Stimulated activated CD4-positive, alpha-beta T cell treated with anti-CD3 and anti-CD28 coated beads, Interleukin-2, amount 100 ng/mL, for 48 hours (primary cell): ENCODE results near the gene PTPRJ.

Source experiments
- DNase-seq, 2 donors: peaks; one replicate each; pipeline ENCODE4 v3.0.0-alpha.2; 2020

PTPRJ gene

DNA sequence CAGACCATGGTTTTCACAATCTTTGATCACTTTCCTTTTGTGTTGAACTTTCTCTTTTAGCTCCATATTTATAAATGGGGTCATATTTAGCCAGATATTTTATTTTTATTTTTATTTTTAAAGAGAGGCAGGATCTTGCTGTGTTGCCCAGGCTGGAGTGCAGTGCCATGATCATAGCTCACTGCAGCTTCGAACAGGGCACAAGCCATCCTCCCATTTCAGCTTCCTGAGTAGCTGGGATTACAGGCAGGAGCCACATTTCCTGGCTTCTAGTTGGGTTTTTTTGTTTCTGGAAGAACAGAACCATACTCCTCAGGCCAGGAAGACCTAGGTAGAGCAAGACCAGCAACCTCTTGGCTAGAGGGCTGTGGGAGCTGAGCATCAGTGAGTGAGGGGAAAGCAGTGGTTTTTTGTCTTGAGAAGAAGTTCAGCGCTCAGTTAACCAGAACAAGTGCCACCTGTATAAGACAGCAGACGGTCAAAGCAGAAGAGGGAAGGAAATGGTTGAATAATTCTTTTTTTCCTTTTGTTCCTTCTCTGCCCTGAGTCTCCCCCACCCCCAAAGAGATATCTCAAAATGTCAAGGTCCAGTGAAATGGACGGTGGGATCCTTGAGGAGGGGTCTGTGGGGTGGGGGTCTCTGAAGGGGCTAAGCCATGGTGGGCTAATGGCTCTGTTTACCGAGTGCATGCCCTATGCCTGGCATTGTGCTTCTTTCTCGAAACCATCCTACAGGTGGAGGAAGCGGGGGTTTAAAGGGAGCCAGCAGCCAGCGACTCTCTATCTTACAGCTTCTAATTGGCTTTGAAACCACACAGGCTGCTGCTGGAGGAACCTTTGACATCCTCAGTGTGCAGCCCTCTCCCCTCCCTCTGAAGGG lies 63.0 kb downstream of the PTPRJ start:
- no peak for DNase-seq

DNA sequence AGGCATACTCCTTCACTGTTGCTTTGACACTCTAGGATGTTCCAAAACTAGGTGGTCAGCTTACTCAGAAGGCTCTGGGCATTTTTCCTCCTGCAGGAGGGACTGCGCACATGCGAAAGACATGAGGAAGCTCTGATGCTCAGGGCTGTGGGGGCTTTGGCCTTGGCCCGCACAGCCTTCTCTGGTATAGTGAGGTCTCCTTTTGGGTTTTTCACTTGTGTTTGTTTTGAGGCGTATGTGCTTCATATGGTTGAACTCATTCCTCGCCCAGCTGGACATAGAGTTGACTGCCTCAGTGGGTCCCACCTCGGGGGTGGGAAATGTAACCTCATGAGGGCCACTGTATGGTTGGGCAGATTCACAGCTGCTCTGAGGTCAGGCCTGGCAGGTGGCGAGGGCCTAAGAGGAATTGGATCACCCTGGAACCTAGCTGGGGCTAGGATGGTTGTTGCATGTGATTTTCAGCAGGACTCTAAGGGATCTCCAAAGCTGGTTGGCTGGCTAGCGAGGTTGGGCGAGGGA lies 63.7 kb downstream of the PTPRJ start:
- DNase-seq: no peak

DNA sequence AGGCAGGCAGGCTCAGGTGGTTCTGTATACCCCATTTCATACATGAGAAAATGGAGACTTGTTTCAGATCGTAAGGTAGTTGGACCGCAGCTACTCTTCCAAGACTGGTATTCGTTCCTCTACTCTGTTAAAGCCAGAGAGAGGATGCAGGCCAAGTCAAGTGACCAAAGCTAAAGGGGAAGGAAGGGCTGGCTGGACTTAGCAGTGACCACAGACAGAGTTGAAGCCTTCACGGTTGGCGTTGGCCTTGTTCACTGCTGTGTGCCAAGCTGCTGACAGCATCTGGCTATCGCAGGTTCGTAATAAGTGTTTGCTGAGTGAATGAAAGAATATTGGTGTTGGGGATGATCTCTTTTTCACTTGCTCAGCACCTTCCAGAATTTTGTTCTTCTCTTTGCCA lies 64.2 kb downstream of the PTPRJ start:
- no peak for DNase-seq

DNA sequence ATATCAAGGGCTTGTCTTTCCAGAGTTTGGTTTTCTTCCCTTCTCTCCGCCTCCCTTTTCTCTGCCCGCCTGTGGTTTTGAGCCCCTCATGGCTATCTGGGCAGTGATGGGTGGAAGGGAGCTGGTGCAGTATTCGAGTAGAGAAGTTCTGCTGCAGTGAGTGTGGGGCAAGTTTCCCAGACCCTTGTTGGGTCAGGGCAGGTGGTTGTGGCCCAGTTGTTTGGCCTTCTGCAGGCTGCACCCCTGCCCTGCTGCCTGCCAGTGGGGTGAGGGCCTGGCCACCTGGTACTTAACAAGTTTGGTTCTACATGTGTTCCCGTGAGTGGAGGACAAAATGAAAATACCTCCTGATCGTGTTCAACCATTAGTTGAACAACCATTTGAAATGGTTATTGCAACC lies 65.2 kb downstream of the PTPRJ start:
- no peak for DNase-seq

DNA sequence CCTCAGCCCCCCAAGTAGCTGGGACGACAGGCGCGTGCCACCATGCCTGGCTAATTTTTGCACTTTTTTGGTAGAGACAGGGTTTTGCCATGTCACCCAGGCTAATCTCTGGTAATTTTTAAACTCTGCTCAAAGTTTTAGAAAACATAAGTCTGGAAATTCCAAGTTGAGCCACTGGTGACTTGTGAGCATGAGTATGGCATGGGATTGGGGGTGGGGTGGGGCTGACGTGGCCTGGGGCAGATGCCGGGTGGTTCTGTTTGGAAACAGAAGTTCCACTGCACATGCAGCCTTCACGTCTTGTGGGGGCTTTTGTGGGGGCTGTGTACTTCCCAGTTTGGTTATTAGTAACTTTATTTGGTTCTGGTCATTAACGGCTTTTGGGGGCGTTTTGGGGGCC lies 67.3 kb downstream of the PTPRJ start:
- DNase-seq: no peak

DNA sequence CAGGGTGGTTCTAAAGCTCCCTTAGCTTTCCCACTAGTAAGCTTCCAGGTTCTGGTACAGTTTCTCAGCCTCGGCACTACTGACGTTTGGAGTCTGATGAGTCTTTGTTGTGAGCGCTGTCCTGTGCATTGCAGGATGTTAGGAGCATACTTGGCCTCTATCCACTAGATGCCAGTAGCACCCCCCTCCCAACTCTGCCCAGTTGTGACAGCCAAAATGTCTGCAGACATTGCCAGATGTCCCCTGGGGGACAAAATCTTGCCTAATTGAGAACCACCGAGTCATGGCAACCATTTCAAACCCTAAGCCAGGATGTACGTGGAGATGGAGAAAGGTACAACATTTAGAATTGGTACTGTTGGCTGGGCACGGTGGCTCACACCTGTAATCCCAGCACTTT lies 68.7 kb downstream of the PTPRJ start:
- no peak for DNase-seq

DNA sequence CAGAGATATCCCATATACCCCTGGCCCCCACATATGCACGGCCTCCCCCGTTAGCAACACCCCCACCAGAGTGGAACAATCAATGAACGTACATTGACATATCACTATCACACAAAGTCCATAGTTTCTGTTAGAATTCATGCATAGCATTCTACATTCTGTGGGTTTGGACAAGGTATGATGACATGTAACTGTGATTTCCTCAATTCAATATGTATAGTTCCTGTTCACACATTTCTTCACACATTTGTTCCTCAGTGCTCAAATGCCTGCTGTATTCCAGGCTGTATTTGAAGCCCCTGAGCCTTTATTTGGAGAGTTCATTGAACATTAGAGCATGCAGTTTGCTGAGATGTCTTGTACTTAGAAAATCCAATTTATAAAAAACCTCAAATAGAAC lies 69.9 kb downstream of the PTPRJ start:
- no peak for DNase-seq

DNA sequence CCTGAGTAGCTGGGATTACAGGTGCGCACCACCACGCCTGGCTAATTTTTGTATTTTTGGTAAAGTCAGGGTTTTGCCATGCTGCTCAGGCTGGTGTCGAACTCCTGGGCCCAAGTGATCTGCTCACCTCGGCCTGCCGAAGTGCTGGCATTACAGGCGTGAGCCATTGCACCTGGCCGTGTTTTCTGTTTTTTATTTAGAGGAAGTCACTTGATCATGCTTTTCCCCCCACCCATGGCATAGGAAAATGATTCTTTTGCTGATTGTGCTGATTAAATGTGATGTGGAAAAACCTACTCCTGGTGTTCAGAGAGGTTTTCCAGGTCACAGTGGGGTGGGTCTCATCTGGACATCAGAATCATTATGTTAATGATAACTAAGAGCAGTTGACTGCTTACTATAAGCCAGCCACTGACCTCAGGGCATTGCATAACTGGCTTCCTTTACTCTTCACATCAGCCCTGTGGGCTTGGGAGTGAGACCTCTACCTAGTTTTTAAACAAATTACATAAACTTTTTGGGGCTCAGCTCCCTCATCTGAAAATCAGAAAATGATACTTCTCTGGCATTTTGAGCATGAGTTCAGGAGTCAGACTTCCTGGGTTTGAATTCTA lies 71.0 kb downstream of the PTPRJ start:
- DNase-seq: no peak

DNA sequence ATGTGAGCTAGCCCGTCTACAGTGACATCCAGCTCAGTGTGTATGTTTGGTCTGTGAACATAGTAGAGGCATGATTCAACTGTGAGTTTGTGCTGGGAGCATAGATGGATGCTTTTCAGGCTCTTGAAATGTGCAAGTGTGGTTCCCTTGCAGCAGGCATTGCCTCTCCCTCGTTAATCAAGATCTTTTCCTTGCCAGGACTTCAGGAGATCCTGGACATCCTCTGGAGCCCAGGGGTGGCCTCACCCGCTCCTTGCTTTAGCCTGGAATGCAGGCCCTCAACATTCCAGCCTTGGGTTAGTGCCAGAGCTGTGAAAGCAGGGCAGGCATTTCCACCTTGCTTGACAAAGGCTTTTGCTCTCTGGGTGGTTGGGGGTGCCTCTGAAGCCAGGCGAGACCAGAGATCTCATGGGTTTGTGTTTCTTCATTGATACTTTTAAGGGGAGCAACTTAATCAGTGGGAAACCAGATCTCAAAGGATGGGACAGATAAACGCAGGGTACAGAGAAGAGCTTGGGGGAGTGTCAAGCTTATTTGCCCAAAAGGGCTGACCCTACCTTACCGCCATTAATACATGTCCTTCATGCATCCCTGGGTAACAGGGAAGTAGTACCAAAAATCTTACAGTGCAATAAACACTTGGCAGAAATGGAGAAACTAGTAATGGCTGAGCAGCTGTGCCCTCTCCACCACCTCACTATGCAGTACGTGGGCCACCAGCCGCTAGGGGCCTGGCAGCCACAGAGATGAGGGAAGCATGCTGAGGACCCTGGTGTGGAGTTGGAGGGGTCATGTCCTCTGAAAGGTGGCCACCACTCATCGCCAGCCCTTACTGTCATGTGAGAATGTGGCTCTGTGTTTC lies 72.1 kb downstream of the PTPRJ start:
- DNase-seq: no peak

DNA sequence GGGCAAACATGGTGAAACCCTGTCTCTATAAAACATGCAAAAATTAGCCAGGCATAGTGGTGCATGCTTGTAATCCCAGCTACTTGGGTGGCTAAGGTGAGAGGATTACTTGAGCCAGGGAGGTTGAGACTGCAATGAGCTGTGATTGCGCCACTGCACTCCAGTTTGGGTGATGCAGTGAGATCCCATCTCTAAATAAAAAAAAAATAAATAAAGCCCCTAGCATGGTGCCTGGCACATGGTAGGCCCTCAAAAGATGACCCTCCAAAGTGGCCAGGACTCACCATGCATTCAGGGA lies 74.6 kb downstream of the PTPRJ start:
- DNase-seq: no peak

DNA sequence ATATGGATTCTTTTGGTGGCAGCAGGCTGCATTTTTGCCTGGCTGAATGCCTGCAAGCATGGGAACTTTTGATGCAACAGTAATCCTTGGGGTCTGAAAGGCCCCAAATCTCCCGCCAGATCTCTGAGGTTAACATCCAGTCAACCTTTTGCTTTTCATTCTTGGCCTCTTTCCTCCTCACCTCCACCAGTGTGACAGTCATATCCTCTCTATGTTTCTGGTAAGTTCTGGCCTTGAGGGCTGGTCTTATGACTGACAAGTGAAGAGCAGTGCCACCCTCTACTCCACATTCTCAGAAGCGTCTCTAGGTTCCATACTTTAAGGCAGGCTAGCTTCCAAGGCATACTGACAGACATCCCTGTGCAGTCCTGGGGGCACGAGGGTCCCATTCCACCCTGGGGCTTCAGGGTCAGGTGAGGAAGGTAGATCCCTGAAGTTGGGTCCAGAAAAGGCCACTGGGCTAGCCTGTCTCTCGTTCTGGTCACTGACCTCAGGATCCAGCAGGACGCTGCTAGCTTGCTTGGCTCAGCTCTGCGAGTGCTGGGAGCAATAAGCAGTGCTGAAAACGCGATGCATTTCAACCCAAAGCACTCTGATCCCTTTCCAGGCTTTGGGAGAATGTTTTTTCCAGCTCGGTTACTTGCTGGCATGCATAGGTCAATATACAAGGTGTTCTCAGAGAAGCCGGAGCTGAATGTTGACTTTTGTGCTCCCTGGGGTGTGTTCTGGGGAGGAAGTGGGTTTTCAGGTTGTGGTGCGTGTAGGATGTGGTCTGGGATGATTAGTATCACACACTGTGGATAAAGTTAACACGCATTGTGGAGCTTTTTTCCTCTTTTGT lies 75.2 kb downstream of the PTPRJ start:
- DNase-seq: peak; percentile 48 to 49

DNA sequence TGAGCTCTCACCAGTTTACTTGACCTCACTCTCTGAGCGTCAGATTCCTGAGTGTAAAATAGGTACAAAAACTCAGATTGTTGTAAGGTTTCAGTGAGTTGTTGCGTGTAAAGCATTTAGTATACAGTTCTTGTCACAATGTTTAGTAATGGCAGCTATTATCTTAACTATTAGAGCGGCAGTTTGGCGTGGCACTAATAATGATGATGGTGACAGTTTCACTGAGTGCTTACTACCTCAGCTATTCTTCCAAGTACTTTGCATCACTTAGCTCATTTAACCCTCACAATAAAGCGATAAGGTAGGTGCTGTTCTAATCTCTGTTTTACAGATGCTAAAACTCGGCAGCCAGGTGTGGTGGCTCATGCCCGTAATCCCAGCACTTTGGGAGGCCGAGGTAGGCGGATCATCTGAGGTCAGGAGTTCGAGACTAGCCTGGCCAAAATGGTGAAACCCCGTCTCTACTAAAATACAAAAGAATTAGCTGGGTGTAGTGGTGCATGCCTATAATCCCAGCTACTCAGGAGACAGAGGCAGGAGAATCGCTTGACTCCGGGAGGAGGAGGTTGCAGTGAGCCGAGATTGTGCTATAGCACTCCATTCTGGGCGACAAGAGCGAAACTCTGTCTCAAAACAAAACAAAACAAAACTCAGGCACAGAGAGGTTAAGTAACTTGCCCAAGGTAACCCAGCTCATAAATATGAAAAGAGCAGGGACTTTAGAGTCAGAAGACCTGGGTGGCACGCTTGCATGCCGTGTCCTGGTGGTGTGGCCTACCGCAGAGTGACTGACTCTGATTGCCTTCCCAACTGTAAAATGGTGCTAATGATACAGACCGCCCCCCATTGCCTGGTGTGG lies 76.2 kb downstream of the PTPRJ start:
- no peak for DNase-seq

DNA sequence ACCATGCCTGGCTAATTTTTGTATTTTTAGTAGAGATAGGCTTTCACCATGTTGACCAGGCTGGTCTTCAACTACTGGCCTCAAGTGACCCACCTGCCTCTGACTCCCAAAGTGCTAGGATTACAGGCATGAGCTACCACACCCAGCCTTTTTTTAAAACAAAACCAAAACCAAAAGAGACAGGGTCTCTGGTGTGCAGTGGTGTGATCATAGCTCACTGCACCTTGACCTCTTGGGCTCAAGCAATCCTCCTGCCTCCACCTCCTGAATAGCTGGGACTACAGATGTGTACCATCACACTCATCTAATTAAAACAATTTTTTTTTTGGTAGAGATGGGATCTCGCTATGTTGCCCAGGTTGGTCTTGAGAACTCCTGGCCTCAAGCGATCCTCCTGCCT lies 77.7 kb downstream of the PTPRJ start:
- DNase-seq: no peak

DNA sequence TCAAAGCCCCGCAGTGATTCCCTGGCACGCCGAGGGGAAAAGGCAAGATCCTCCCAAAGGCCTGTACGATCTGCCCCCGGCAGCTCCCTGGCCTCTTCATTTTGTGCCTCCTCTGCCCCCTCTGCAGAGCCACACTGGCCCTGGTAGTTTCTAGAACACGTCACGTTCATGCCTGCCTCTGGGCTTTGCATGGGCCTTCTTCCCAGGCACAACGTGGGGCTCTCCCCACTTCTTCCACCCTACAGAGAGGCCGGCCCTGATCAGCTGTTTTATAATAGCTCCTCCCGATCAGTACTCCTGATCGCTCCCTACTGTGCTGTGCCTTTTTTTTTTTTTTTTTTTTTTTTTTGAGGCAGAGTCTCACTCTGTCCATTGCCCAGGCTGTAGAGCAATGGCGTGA lies 78.4 kb downstream of the PTPRJ start:
- DNase-seq: no peak

DNA sequence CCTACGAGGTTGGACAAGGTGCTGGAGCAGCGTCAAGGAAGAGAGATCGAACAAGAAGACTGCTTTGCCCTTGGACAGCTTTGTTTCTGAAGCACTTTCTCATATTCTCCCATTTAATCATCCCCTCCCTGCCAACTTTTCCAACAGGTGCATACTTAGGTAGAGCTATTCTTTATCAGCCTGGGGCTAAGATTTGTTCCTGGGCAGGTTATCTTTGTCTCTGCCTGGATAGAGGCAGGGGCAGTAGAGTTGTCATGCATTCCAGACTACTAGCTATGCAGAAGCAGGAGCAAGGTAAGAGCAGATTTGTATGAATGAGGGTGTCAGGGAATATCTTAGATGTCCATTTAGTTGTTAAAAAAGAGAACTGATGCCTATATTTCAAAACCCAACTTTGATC lies 82.3 kb downstream of the PTPRJ start:
- no peak for DNase-seq

DNA sequence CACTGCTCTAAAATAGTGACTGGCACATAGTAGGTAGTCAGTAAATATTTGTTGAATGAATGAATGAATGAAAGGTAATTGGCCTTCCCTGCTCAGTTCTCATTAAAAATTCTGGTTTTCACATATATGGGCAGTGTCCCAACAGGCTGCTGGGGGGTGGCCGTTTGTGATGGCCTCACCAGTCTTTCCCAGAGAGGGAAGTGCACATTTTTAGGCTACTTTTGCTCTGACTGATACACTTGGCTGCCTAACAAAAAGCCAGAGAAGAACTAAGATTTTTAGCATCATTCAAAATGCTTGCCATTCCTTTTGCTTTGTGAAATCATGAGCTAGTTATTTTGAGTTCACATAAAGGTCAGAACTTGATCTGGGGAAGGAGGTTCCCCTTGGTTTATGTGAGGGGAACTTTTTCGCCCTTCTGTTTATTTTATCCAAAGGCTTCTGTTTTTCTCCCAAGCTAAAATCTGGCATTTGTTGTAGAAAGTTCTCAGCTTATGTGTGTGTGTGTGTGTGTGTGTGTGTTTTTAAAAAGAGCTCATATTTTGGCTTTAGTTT lies 83.1 kb downstream of the PTPRJ start:
- no peak for DNase-seq

DNA sequence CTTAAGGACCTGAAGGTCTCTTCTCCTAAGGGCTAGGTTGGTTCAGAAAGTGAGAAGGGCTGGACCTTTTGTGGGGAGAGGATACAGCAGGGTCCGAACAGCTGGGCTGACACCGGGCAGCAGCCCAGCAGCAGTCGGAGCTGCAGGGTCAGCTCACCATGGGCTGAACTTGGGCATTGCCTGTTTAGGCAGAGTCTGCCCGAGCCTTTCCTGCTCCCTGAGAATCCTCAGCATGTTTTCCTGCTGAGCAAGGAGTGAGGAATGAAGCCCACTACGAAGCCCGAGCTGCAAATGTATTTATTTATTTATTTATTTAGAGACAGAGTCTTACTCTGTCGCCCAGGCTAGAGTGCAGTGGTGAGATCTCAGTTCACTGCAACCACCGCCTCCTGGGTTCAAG lies 83.9 kb downstream of the PTPRJ start:
- no peak for DNase-seq

DNA sequence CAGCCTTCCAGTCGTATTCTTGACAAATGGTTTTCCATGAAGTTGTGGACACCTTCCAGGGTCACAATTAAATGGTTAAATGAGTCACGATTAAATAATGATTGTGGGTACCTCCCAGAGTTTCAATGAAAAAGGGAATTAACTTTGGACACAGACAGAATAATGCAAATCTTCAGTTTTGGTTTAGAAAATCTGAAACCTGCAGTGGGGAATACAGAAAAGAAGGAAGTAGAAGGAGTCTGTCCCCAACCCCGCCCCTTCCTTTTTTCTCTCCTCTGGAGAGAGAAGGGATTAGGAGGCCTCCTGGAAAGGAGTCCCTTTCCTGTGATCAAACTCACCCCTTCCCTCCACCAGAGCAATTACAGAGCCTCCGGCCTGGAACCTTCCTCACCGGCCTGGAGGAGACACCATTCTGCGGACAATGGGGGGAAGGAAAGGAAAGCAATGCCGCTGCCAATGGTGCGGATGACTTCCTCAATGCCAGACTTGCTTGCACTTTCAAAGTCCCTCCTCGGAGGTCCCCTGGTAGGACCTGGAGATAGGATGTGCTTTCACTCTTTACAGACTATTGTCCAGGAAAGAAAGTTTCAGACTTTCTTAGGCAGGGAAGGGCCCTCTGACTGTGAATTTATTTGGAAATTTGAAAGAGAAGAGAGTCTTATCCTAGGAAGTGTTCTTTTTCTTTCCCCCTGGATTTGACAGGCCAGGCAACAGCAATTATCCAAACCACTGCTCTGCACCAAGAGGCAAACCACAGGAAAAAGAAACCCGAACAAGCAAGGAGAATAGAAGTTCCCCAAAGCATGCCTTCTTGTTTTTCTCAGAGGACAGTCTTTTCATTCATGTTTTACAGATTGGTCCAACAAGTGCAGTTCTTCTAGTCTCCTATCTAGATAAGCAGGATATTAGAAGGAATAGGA lies 86.8 kb downstream of the PTPRJ start:
- DNase-seq: no peak

DNA sequence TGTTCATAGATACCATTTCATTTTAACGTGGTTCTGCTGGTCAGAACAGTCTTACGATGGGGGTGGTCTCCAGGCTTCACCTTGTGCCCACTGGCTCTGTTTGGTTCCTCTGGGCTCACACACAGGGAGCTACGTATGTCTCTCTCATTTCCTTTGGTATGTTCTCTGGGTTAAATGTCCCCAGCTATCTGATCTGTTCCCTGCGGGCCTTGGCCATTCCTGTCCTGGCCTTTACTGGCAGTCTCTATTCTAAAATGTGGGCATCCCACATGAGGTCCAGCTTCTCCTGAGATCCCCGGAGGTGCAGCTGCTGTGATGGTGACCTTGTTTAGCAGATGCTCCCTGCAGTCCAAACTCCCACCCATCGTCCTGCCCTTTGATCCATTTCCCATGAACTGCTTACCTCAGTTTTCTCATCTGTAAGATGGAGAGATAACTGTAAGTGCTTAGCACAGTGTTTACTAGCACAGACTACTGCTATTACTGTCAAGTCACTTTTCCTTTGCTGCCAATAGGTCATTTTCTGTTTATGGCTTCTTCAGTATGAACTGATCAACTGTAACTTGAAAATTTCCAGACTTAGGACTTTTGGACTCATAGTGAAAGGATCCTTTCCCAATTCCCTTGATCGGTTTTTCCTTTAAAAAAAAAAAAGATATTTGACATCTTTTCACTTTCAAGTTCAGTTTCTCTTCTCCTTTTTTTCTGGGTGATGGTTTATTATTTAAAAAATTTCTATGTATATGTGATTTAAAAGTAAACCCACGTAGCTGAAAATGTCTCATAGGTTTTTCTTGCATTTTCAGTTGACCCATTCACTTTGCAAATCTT lies 92.9 kb downstream of the PTPRJ start:
- DNase-seq: no peak
